ENCODE results near the gene COL5A2.

The COL5A2 gene

GRCh38 chr2:189134485-189134884, 45.1 kb downstream of the COL5A2 start:
- no peak overlapping the region for H3K4me3 ChIP-seq (ENCODE audit: low read depth in 1 of 2, low read length in 2 of 2)
- no peak overlapping the region for H3K27ac ChIP-seq (ENCODE audit: low read depth, low read length)
- no peaks in the 10 kb centered on the region for H3K4me1 ChIP-seq (ENCODE audit: control insufficient read depth in 1 of 2, insufficient read depth in 2 of 2, low read length in 2 of 2)
- H3K36me3 ChIP-seq (ENCODE audit: control insufficient read depth in 1 of 2, insufficient read depth in 2 of 2, low read length in 2 of 2), result no peaks in the 10 kb centered on the region
- H3K9ac ChIP-seq (ENCODE audit: low read depth in 1 of 2, low read length in 2 of 2), result no peak overlapping the region
- no peaks in the 10 kb centered on the region for H3K9me3 ChIP-seq (ENCODE audit: control insufficient read depth in 1 of 2, low read length in 2 of 2)
- H3K27me3 ChIP-seq (ENCODE audit: control insufficient read depth in 1 of 2, insufficient read depth in 2 of 2, low read length in 2 of 2), result no peaks in the 10 kb centered on the region

- no peaks in the 10 kb centered on the region for H3K9me3 ChIP-seq (ENCODE audit: control insufficient read depth in 1 of 2, low read length in 2 of 2)
- no peaks in the 10 kb centered on the region for H3K36me3 ChIP-seq (ENCODE audit: control insufficient read depth in 1 of 2, insufficient read depth in 2 of 2, low read length in 2 of 2)
- H3K4me1 ChIP-seq (ENCODE audit: control insufficient read depth in 1 of 2, insufficient read depth in 2 of 2, low read length in 2 of 2), result no peaks in the 10 kb centered on the region
- H3K27ac ChIP-seq (ENCODE audit: low read depth, low read length), result no peak overlapping the region
- H3K27me3 ChIP-seq (ENCODE audit: control insufficient read depth in 1 of 2, insufficient read depth in 2 of 2, low read length in 2 of 2), result no peaks in the 10 kb centered on the region
- no peak overlapping the region for H3K4me3 ChIP-seq (ENCODE audit: low read depth in 1 of 2, low read length in 2 of 2)
- H3K9ac ChIP-seq (ENCODE audit: low read depth in 1 of 2, low read length in 2 of 2), result no peak overlapping the region
Measured at GRCh38 chr2:189131991-189132390, 47.6 kb downstream of the COL5A2 start.

- no peaks in the 10 kb centered on the region for H3K4me1 ChIP-seq (ENCODE audit: control insufficient read depth in 1 of 2, insufficient read depth in 2 of 2, low read length in 2 of 2)
- H3K9ac ChIP-seq (ENCODE audit: low read depth in 1 of 2, low read length in 2 of 2), result no peak overlapping the region
- H3K36me3 ChIP-seq (ENCODE audit: control insufficient read depth in 1 of 2, insufficient read depth in 2 of 2, low read length in 2 of 2), result no peaks in the 10 kb centered on the region
- no peak overlapping the region for H3K27ac ChIP-seq (ENCODE audit: low read depth, low read length)
- no peaks in the 10 kb centered on the region for H3K9me3 ChIP-seq (ENCODE audit: control insufficient read depth in 1 of 2, low read length in 2 of 2)
- no peak overlapping the region for H3K4me3 ChIP-seq (ENCODE audit: low read depth in 1 of 2, low read length in 2 of 2)
- no peaks in the 10 kb centered on the region for H3K27me3 ChIP-seq (ENCODE audit: control insufficient read depth in 1 of 2, insufficient read depth in 2 of 2, low read length in 2 of 2)
Measured at GRCh38 chr2:189129971-189130370, 49.6 kb downstream of the COL5A2 start.

GRCh38 chr2:189128970-189129369, 50.6 kb downstream of the COL5A2 start:
- Histone ChIP-seq H3K9me3 (ENCODE audit: control insufficient read depth in 1 of 2, low read length in 2 of 2) (no peaks in the 10 kb centered on the region), H3K4me1 (ENCODE audit: control insufficient read depth in 1 of 2, insufficient read depth in 2 of 2, low read length in 2 of 2) (no peaks in the 10 kb centered on the region), H3K9ac (ENCODE audit: low read depth in 1 of 2, low read length in 2 of 2) (no peak overlapping the region), H3K4me3 (ENCODE audit: low read depth in 1 of 2, low read length in 2 of 2) (no peak overlapping the region), H3K36me3 (ENCODE audit: control insufficient read depth in 1 of 2, insufficient read depth in 2 of 2, low read length in 2 of 2) (no peaks in the 10 kb centered on the region), H3K27me3 (ENCODE audit: control insufficient read depth in 1 of 2, insufficient read depth in 2 of 2, low read length in 2 of 2) (no peaks in the 10 kb centered on the region), H3K27ac (ENCODE audit: low read depth, low read length) (no peak overlapping the region)

- Histone ChIP-seq H3K27ac (ENCODE audit: low read depth, low read length) (no peak overlapping the region), H3K4me1 (ENCODE audit: control insufficient read depth in 1 of 2, insufficient read depth in 2 of 2, low read length in 2 of 2) (no peaks in the 10 kb centered on the region), H3K36me3 (ENCODE audit: control insufficient read depth in 1 of 2, insufficient read depth in 2 of 2, low read length in 2 of 2) (no peaks in the 10 kb centered on the region), H3K4me3 (ENCODE audit: low read depth in 1 of 2, low read length in 2 of 2) (no peak overlapping the region), H3K27me3 (ENCODE audit: control insufficient read depth in 1 of 2, insufficient read depth in 2 of 2, low read length in 2 of 2) (no peaks in the 10 kb centered on the region), H3K9me3 (ENCODE audit: control insufficient read depth in 1 of 2, low read length in 2 of 2) (no peaks in the 10 kb centered on the region), H3K9ac (ENCODE audit: low read depth in 1 of 2, low read length in 2 of 2) (no peak overlapping the region)
Measured at GRCh38 chr2:189127756-189128155, 51.8 kb downstream of the COL5A2 start.

- no peaks in the 10 kb centered on the region for H3K36me3 ChIP-seq (ENCODE audit: control insufficient read depth in 1 of 2, insufficient read depth in 2 of 2, low read length in 2 of 2)
- no peaks in the 10 kb centered on the region for H3K4me1 ChIP-seq (ENCODE audit: control insufficient read depth in 1 of 2, insufficient read depth in 2 of 2, low read length in 2 of 2)
- H3K27me3 ChIP-seq (ENCODE audit: control insufficient read depth in 1 of 2, insufficient read depth in 2 of 2, low read length in 2 of 2), result no peaks in the 10 kb centered on the region
- no peak overlapping the region for H3K4me3 ChIP-seq (ENCODE audit: low read depth in 1 of 2, low read length in 2 of 2)
- no peak overlapping the region for H3K27ac ChIP-seq (ENCODE audit: low read depth, low read length)
- H3K9me3 ChIP-seq (ENCODE audit: control insufficient read depth in 1 of 2, low read length in 2 of 2), result no peaks in the 10 kb centered on the region
- no peak overlapping the region for H3K9ac ChIP-seq (ENCODE audit: low read depth in 1 of 2, low read length in 2 of 2)
Measured at GRCh38 chr2:189125195-189125594, 54.4 kb downstream of the COL5A2 start.

GRCh38 chr2:189124175-189124574, 55.4 kb downstream of the COL5A2 start:
- no peak overlapping the region for H3K4me3 ChIP-seq (ENCODE audit: low read depth in 1 of 2, low read length in 2 of 2)
- no peak overlapping the region for H3K27ac ChIP-seq (ENCODE audit: low read depth, low read length)
- no peaks in the 10 kb centered on the region for H3K36me3 ChIP-seq (ENCODE audit: control insufficient read depth in 1 of 2, insufficient read depth in 2 of 2, low read length in 2 of 2)
- H3K9ac ChIP-seq (ENCODE audit: low read depth in 1 of 2, low read length in 2 of 2), result no peak overlapping the region
- no peaks in the 10 kb centered on the region for H3K9me3 ChIP-seq (ENCODE audit: control insufficient read depth in 1 of 2, low read length in 2 of 2)
- H3K4me1 ChIP-seq (ENCODE audit: control insufficient read depth in 1 of 2, insufficient read depth in 2 of 2, low read length in 2 of 2), result no peaks in the 10 kb centered on the region
- H3K27me3 ChIP-seq (ENCODE audit: control insufficient read depth in 1 of 2, insufficient read depth in 2 of 2, low read length in 2 of 2), result no peaks in the 10 kb centered on the region

GRCh38 chr2:189118386-189118785, 61.2 kb downstream of the COL5A2 start:
- H3K27me3 ChIP-seq (ENCODE audit: control insufficient read depth in 1 of 2, insufficient read depth in 2 of 2, low read length in 2 of 2), result no peaks in the 10 kb centered on the region
- no peak overlapping the region for H3K27ac ChIP-seq (ENCODE audit: low read depth, low read length)
- no peaks in the 10 kb centered on the region for H3K9me3 ChIP-seq (ENCODE audit: control insufficient read depth in 1 of 2, low read length in 2 of 2)
- H3K36me3 ChIP-seq (ENCODE audit: control insufficient read depth in 1 of 2, insufficient read depth in 2 of 2, low read length in 2 of 2), result no peaks in the 10 kb centered on the region
- H3K4me1 ChIP-seq (ENCODE audit: control insufficient read depth in 1 of 2, insufficient read depth in 2 of 2, low read length in 2 of 2), result no peaks in the 10 kb centered on the region
- no peak overlapping the region for H3K9ac ChIP-seq (ENCODE audit: low read depth in 1 of 2, low read length in 2 of 2)
- H3K4me3 ChIP-seq (ENCODE audit: low read depth in 1 of 2, low read length in 2 of 2), result no peak overlapping the region

GRCh38 chr2:189116979-189117378, 62.6 kb downstream of the COL5A2 start:
- no peak overlapping the region for H3K27ac ChIP-seq (ENCODE audit: low read depth, low read length)
- H3K9ac ChIP-seq (ENCODE audit: low read depth in 1 of 2, low read length in 2 of 2), result no peak overlapping the region
- no peaks in the 10 kb centered on the region for H3K36me3 ChIP-seq (ENCODE audit: control insufficient read depth in 1 of 2, insufficient read depth in 2 of 2, low read length in 2 of 2)
- no peaks in the 10 kb centered on the region for H3K27me3 ChIP-seq (ENCODE audit: control insufficient read depth in 1 of 2, insufficient read depth in 2 of 2, low read length in 2 of 2)
- no peaks in the 10 kb centered on the region for H3K9me3 ChIP-seq (ENCODE audit: control insufficient read depth in 1 of 2, low read length in 2 of 2)
- no peaks in the 10 kb centered on the region for H3K4me1 ChIP-seq (ENCODE audit: control insufficient read depth in 1 of 2, insufficient read depth in 2 of 2, low read length in 2 of 2)
- no peak overlapping the region for H3K4me3 ChIP-seq (ENCODE audit: low read depth in 1 of 2, low read length in 2 of 2)

- no peaks in the 10 kb centered on the region for H3K27me3 ChIP-seq (ENCODE audit: control insufficient read depth in 1 of 2, insufficient read depth in 2 of 2, low read length in 2 of 2)
- H3K4me1 ChIP-seq (ENCODE audit: control insufficient read depth in 1 of 2, insufficient read depth in 2 of 2, low read length in 2 of 2), result no peaks in the 10 kb centered on the region
- no peaks in the 10 kb centered on the region for H3K36me3 ChIP-seq (ENCODE audit: control insufficient read depth in 1 of 2, insufficient read depth in 2 of 2, low read length in 2 of 2)
- H3K9ac ChIP-seq (ENCODE audit: low read depth in 1 of 2, low read length in 2 of 2), result no peak overlapping the region
- H3K27ac ChIP-seq (ENCODE audit: low read depth, low read length), result no peak overlapping the region
- no peaks in the 10 kb centered on the region for H3K9me3 ChIP-seq (ENCODE audit: control insufficient read depth in 1 of 2, low read length in 2 of 2)
- no peak overlapping the region for H3K4me3 ChIP-seq (ENCODE audit: low read depth in 1 of 2, low read length in 2 of 2)
Measured at GRCh38 chr2:189116087-189116486, 63.5 kb downstream of the COL5A2 start.

- Histone ChIP-seq H3K4me1 (ENCODE audit: control insufficient read depth in 1 of 2, insufficient read depth in 2 of 2, low read length in 2 of 2) (no peaks in the 10 kb centered on the region), H3K9ac (ENCODE audit: low read depth in 1 of 2, low read length in 2 of 2) (no peak overlapping the region), H3K27ac (ENCODE audit: low read depth, low read length) (no peak overlapping the region), H3K9me3 (ENCODE audit: control insufficient read depth in 1 of 2, low read length in 2 of 2) (no peaks in the 10 kb centered on the region), H3K36me3 (ENCODE audit: control insufficient read depth in 1 of 2, insufficient read depth in 2 of 2, low read length in 2 of 2) (no peaks in the 10 kb centered on the region), H3K4me3 (ENCODE audit: low read depth in 1 of 2, low read length in 2 of 2) (no peak overlapping the region), H3K27me3 (ENCODE audit: control insufficient read depth in 1 of 2, insufficient read depth in 2 of 2, low read length in 2 of 2) (no peaks in the 10 kb centered on the region)
Measured at GRCh38 chr2:189115126-189115525, 64.4 kb downstream of the COL5A2 start.

Data from duodenal mucosa (tissue), 2 donors.